Measurements from ENCODE around the gene SSPN. TPM values are rescaled to one million over a fixed set of nuclear protein-coding genes. Genes with fewer than 3 reads are reported as not detected.

The SSPN gene
- total RNA-seq, 1 donor from 2014 or later: 0.84 TPM

DNA sequence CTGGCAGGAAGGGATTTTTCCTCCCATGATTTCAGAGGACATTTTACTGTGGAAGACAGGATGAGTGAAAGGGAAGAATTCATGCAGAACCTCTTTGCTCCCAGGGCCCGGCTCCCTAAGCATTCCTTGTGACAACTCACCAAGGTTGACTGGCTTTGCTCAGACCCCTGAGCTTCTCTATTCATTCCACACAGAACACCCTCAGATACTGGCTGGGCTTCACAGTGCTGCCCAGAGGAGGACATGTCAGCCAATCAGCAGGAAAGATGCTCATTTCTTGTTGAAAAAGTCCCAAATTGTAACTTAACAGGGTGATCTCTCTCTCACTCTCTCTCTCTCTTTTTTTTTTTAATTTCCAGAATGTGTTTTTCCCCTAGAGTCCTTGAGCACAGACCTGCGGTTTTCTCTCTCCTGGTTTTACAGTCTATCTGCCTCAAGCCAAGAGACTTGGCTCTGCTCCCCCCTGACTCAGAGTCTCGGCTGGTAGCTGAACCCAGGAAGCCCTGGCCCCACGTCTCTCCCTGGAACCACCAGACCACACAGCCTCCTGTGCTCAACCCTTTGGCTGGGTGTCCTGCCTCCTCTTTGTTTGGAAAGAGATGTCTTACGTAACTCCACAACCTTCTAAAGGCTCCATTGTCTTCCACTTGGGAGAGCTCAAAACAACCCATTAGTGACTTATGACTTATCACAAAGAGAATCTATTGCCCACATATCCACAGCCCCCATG lies 43.9 kb downstream of the SSPN start:
- no peaks in the 10 kb centered on the region for H4K20me1 ChIP-seq (ENCODE audit: low read depth)
- H2AFZ ChIP-seq (replicated peaks): no peak overlapping the region
- H3K4me3 ChIP-seq: no peak overlapping the region
- no peak overlapping the region for H3K27ac ChIP-seq
- H3K27me3 ChIP-seq: no peaks in the 10 kb centered on the region
- Mint-ChIP-seq H3K27ac (peak overlapping the region; percentile 72), H3K4me3 (no peak overlapping the region), H3K4me1 (peaks cover 5% of the 10 kb centered on the region), H3K27me3 (ENCODE audit: insufficient read depth, low read depth) (no peaks in the 10 kb centered on the region), H3K9me3 (no peaks in the 10 kb centered on the region), H3K36me3 (no peaks in the 10 kb centered on the region)
- no peaks in the 10 kb centered on the region for H3K79me2 ChIP-seq (ENCODE audit: low read depth)
- no peaks in the 10 kb centered on the region for H3K9me3 ChIP-seq (ENCODE audit: low read depth)
- TF ChIP-seq EZH2phosphoT487 (IDR thresholded peaks at IDR 0.05) (no peak), EZH2 (IDR thresholded peaks at IDR 0.05) (no peak)
- TF ChIP-seq, protein P1, sequence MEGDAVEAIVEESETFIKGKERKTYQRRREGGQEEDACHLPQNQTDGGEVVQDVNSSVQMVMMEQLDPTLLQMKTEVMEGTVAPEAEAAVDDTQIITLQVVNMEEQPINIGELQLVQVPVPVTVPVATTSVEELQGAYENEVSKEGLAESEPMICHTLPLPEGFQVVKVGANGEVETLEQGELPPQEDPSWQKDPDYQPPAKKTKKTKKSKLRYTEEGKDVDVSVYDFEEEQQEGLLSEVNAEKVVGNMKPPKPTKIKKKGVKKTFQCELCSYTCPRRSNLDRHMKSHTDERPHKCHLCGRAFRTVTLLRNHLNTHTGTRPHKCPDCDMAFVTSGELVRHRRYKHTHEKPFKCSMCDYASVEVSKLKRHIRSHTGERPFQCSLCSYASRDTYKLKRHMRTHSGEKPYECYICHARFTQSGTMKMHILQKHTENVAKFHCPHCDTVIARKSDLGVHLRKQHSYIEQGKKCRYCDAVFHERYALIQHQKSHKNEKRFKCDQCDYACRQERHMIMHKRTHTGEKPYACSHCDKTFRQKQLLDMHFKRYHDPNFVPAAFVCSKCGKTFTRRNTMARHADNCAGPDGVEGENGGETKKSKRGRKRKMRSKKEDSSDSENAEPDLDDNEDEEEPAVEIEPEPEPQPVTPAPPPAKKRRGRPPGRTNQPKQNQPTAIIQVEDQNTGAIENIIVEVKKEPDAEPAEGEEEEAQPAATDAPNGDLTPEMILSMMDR (IDR thresholded peaks at IDR 0.05): no peak
- no peak overlapping the region for H3K4me2 ChIP-seq
- DNase-seq (ENCODE audit: low spot score): no peak
- H3K4me1 ChIP-seq: peaks cover 5% of the 10 kb centered on the region
- no peaks in the 10 kb centered on the region for H3F3A ChIP-seq (ENCODE audit: low read depth)
- H3K36me3 ChIP-seq: no peaks in the 10 kb centered on the region
- no peak overlapping the region for H3K9ac ChIP-seq

DNA sequence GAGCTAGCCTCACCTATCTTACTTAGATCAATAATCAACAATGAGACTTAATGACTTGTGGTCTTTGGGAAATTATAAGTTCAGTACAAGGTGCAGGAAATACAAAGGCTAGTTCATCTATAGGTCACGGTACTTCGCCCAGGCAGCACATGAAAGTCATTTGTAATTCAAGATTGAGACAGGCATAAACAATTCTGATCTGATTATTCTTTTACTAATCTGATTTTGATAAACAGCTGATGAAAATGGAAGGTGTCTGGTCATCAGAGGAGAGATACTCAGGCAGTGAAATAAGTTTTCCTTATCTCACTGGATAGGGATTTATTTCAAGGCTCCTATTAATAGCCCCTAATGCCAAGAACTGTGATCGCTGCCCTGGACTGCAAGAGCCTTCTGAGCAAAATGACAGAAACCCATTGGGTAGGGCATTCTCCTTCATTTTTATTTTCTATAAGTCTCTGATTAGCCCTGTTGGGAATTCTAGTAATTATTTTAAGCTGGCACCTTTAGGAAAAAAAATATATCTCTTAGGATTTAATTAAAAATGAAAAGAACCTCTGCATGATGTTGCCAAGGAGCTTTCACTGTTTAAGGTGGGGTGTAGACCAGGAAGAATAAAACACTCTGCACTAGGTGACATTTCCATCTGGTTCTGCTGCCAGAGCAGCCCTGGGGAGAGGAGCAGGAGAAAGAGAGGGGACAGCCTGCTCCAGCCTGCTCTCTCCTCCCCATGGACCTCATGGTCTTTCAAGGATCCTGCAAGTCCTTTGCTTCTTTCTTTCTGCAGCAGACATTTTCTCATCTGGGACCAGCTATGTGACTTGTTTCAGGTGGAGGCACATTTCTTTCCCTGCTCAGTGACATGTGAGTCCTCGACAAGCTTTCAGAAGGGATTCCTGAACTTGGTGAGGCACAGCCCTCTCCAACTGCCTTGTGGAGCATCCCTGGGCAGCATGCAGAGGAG lies 44.8 kb downstream of the SSPN start:
- H3K27ac ChIP-seq: no peak overlapping the region
- Mint-ChIP-seq H3K4me3 (no peak overlapping the region), H3K27ac (no peak overlapping the region), H3K4me1 (peaks cover 5% of the 10 kb centered on the region), H3K9me3 (no peaks in the 10 kb centered on the region), H3K36me3 (no peaks in the 10 kb centered on the region), H3K27me3 (ENCODE audit: insufficient read depth, low read depth) (no peaks in the 10 kb centered on the region)
- H3K4me2 ChIP-seq: no peak overlapping the region
- H3K4me3 ChIP-seq: no peak overlapping the region
- H3K9me3 ChIP-seq (ENCODE audit: low read depth): no peaks in the 10 kb centered on the region
- TF ChIP-seq EZH2phosphoT487 (IDR thresholded peaks at IDR 0.05) (no peak), EZH2 (IDR thresholded peaks at IDR 0.05) (no peak)
- TF ChIP-seq, protein P1 (IDR thresholded peaks at IDR 0.05): no peak
- no peak overlapping the region for H3K9ac ChIP-seq
- peaks cover 5% of the 10 kb centered on the region for H3K4me1 ChIP-seq
- H4K20me1 ChIP-seq (ENCODE audit: low read depth): no peaks in the 10 kb centered on the region
- no peaks in the 10 kb centered on the region for H3K79me2 ChIP-seq (ENCODE audit: low read depth)
- no peaks in the 10 kb centered on the region for H3K27me3 ChIP-seq
- H3F3A ChIP-seq (ENCODE audit: low read depth): no peaks in the 10 kb centered on the region
- H2AFZ ChIP-seq (replicated peaks): no peak overlapping the region
- DNase-seq (ENCODE audit: low spot score): no peak
- no peaks in the 10 kb centered on the region for H3K36me3 ChIP-seq

DNA sequence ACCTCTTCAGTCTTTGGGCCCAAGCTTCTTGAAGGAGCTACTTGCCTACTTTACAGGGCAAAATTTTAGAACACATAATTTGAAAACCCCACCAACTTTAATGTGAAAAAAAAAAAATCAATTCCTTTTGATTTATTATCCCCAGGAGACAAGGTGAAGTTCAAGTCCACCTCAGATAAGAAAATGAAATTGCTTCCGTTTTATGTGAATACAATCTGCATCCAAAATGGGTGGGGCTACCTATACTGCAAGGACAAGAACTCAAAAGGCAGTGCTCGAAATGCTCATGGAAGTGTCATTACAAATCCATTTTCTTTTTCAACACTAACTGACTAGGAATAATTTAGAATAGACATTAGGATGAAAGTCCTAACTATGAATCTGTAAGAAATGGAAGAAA lies 45.7 kb downstream of the SSPN start:
- Histone ChIP-seq H3K36me3 (no peaks in the 10 kb centered on the region), H2AFZ (replicated peaks) (no peak overlapping the region), H3F3A (ENCODE audit: low read depth) (no peaks in the 10 kb centered on the region), H3K9me3 (ENCODE audit: low read depth) (no peaks in the 10 kb centered on the region), H3K79me2 (ENCODE audit: low read depth) (no peaks in the 10 kb centered on the region), H3K27ac (no peak overlapping the region), H3K9ac (no peak overlapping the region), H3K4me1 (peaks cover 5% of the 10 kb centered on the region), H3K4me3 (no peak overlapping the region), H3K4me2 (no peak overlapping the region), H3K27me3 (no peaks in the 10 kb centered on the region), H4K20me1 (ENCODE audit: low read depth) (no peaks in the 10 kb centered on the region)
- no peaks in the 10 kb centered on the region for H3K27me3 Mint-ChIP-seq (ENCODE audit: insufficient read depth, low read depth)
- TF ChIP-seq EZH2phosphoT487 (IDR thresholded peaks at IDR 0.05) (no peak), EZH2 (IDR thresholded peaks at IDR 0.05) (no peak)
- TF ChIP-seq, protein P1 (IDR thresholded peaks at IDR 0.05): no peak
- H3K9me3 Mint-ChIP-seq: no peaks in the 10 kb centered on the region
- no peak overlapping the region for H3K4me3 Mint-ChIP-seq
- no peaks in the 10 kb centered on the region for H3K36me3 Mint-ChIP-seq
- no peak overlapping the region for H3K27ac Mint-ChIP-seq
- no peak for DNase-seq (ENCODE audit: low spot score)
- peaks cover 5% of the 10 kb centered on the region for H3K4me1 Mint-ChIP-seq
